C4-2B (cell line): ENCODE results near the gene ZNF160.

ENCODE experiments used
- H3K27ac ChIP-seq: fragments of 450-650 bp; 2 replicates; pipeline ENCODE4 v1.5.1; 2017
- ZFX ChIP-seq: fragments of 450-650 bp; IDR thresholded peaks from 2 replicates; pipeline ENCODE4 v1.6.1; 2017
- TF ChIP-seq, protein P1 (sequence below): fragments of 450-650 bp; conservative IDR thresholded peaks from 2 replicates; pipeline ENCODE4 v1.5.1; 2017; ENCODE audit warnings: mild to moderate bottlenecking

The ZNF160 gene

GRCh38 chr19:53094754-53095575 lies 8.3 kb downstream of the ZNF160 start:
- TF ChIP-seq, protein P1, sequence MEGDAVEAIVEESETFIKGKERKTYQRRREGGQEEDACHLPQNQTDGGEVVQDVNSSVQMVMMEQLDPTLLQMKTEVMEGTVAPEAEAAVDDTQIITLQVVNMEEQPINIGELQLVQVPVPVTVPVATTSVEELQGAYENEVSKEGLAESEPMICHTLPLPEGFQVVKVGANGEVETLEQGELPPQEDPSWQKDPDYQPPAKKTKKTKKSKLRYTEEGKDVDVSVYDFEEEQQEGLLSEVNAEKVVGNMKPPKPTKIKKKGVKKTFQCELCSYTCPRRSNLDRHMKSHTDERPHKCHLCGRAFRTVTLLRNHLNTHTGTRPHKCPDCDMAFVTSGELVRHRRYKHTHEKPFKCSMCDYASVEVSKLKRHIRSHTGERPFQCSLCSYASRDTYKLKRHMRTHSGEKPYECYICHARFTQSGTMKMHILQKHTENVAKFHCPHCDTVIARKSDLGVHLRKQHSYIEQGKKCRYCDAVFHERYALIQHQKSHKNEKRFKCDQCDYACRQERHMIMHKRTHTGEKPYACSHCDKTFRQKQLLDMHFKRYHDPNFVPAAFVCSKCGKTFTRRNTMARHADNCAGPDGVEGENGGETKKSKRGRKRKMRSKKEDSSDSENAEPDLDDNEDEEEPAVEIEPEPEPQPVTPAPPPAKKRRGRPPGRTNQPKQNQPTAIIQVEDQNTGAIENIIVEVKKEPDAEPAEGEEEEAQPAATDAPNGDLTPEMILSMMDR = no peak
- no peak for TF ChIP-seq ZFX
- no peak overlapping the region for H3K27ac ChIP-seq

DNA sequence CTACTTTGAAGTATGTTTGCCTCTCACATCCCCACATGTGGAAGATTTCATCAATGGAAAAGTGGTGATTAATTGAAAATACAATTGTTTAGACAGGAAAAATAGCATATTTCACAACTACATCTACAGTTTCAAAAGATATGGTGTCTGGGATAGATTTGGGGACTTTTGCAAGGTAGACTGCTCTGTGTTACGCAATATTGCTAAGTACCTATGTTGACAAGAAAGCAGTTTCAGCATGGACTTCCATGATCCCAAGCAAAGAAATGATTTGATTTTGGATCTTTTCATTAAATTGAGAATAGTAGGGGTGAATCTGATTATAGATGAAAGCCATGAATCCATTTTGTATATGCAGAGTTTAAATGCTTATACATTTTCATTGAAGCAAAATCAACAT lies 10.5 kb downstream of the ZNF160 start:
- no peak for TF ChIP-seq ZFX
- TF ChIP-seq, protein P1 = no peak
- no peak overlapping the region for H3K27ac ChIP-seq

DNA sequence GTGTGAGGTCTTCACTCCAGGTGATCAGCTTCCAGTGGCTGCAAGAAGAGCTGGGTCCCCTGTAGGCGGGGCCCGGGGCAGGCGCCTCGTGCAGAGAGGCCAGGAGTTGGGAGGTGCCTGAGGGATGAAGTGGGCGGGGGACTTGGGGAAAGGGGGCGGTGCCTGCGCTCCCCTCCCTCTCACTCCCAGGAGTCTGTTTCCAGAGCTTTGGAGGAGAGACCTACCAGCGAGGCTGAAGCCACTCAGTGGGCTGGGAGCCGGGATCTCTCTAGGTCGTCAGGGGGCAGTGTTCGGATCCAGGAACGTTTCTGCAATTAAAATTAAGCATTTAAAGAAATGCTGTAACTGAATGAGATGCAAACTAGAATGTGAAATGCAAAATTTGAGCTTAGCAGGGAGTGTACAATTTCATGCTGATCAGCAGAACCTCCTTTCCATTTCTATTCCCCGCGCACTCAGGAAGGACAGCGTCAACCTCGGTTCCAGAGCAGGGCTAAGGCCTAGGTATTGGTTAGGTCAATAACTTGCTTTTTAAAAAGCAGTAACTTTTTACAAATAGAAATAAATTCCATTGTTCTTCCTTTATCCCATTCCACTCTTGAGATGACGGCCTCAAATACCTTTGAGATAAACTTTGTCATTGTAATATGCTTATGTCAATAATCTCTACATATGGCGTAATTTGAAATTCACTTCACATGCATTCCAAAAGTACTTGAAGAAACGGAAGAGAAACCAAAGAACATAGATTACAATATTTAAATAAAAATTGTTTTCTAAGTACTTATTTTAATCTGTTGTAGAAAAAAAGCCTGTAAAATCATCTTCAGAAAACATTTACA lies 11.6 kb downstream of the ZNF160 start:
- no peak for TF ChIP-seq ZFX
- TF ChIP-seq, protein P1 = no peak
- no peak overlapping the region for H3K27ac ChIP-seq

DNA sequence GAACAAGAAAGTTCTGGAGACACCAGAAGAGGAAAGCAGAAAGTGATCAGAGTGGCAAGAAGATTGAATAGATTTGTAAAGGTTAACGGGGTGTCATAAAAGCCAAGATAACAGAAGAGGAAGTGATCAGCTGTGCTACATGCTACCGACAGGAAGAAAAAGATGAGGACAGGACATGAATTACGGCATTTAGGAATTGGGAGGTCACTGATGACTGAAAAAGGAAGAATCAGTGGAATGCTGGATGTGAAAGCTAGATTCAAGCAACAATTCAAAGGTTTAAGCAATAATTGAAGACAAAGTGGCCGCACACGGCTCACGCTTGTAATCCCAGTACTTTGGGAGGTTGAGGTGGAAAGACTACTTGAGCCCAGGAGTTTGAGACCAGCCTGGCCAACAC lies 15.1 kb downstream of the ZNF160 start:
- H3K27ac ChIP-seq = no peak overlapping the region
- TF ChIP-seq, protein P1 = no peak
- TF ChIP-seq ZFX = no peak

DNA sequence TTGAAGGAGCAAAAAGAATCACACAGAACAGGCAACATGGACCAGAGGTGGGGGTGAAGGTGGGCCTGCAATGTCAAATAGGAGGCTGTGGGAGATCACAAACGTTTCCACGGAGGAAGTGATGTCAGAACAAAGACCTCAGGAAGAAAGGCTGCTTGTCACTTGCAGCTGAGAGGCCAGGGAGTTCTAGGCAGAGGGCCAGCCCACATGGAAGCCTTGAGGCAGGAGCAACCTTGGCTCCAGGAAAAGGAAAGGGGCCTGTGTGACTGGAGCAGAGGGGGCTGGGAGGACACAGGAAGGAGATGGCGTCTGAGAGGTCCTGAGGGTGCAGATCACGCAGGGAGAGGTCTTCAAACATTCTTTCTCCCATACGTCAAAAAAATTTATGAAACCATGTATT lies 16.3 kb downstream of the ZNF160 start:
- TF ChIP-seq, protein P1 = no peak
- no peak overlapping the region for H3K27ac ChIP-seq

DNA sequence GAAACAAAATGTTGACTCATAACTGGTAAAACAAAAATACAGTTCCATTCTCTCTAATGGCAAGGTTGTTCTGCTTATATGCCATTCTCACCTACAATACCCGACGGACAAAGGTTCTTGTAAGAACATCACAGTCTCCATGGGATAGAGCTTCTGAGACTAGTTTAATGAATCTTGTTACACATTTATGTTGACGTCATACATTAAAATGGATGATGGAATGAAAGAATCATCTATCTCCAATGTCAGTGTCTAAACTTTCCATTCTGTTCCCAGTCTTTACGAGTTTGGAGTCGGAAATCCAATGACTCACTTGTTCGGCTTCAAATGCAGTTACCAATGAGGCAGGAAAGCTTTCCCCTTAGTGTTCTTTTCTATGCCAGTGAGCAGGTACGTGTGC lies 17.7 kb downstream of the ZNF160 start:
- TF ChIP-seq, protein P1 = no peak
- TF ChIP-seq ZFX = no peak
- H3K27ac ChIP-seq = no peak overlapping the region

DNA sequence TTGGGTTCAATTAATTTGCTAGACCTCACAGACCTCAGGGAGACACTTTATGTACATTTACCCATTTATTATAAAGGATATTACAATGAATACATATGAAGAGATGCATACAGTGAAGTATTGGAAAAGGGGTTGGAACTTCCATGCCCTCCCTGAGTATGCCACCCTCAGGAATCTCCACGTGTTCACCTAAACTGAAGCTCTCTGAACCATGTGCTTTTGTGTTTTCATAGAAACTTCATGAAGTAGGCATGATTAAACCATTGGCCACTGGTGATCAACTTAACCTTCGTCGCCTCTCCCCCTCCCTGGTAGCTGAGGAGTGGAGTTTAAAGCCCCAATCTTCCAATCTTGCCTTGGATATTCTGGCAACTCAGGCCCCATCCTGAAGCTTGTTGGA lies 20.3 kb downstream of the ZNF160 start:
- no peak overlapping the region for H3K27ac ChIP-seq
- TF ChIP-seq ZFX = no peak
- TF ChIP-seq, protein P1 = no peak
